Gastroesophageal sphincter (tissue), 4 donors: ENCODE data around the gene TMED8. TPM values are rescaled to one million over a fixed set of nuclear protein-coding genes. Genes with fewer than 3 reads are reported as not detected.
A peak's percentile ranks its signal among the peaks of the same experiment; 100 is the strongest.
"Not testable (repeated sequence)": the region's sequence is repeated elsewhere in the genome, so short reads cannot be mapped to it uniquely, and the experiment has no call there.

Source experiments
- ATAC-seq: fragments of 150-250 bp; one replicate; pipeline ENCODE4 v1.9.1; 2016; ENCODE audit warnings: mild to moderate bottlenecking, moderate library complexity
- H3K27ac ChIP-seq, 4 donors: fragments of 200-600 bp; sonication (generic) in 3 of 4; 1 replicate in 3 of 4; 2 replicates in 1 of 4; pipeline ENCODE4 v1.5.1; 2016 to 2019
- H3K27me3 ChIP-seq: fragments of 200-600 bp; sonication (generic); one replicate; pipeline ENCODE4 v1.5.1; 2019
- H3K36me3 ChIP-seq, 2 donors: fragments of 200-600 bp; sonication (generic); one replicate each; pipeline ENCODE4 v1.5.1; 2019; ENCODE audit warnings: control low read depth in 1 of 2
- H3K4me1 ChIP-seq, 3 donors: fragments of 200-600 bp; sonication (generic); 1 replicate in 2 of 3; 2 replicates in 1 of 3; pipeline ENCODE4 v1.5.1; 2016 to 2019; ENCODE audit warnings: control low read depth in 2 of 3
- H3K4me3 ChIP-seq, 2 donors: fragments of 200-600 bp; sonication (generic); one replicate each; pipeline ENCODE4 v1.5.1; 2019; ENCODE audit warnings: mild to moderate bottlenecking in 1 of 2, moderate library complexity in 1 of 2
- H3K9me3 ChIP-seq, 3 donors: fragments of 200-600 bp; sonication (generic); one replicate each; pipeline ENCODE4 v1.5.1; 2017 to 2019; ENCODE audit warnings: control low read depth in 2 of 3
- CTCF ChIP-seq, 4 experiments: fragments of 200-600 bp in 2 of 4; fragments of 450-650 bp in 2 of 4; sonication (generic) in 1 of 4; IDR thresholded peaks; one replicate each; pipeline ENCODE4 v1.5.1; 2017 to 2019; ENCODE audit warnings: antibody characterized with exemption in 4 of 4, mild to moderate bottlenecking in 2 of 4, moderate library complexity in 2 of 4
- EP300 ChIP-seq: sonication (generic); formaldehyde crosslinking; IDR thresholded peaks from one replicate; pipeline ENCODE4 v1.6.1; 2017; ENCODE audit warnings: antibody characterized with exemption, mild to moderate bottlenecking
- POLR2A ChIP-seq, 2 donors: fragments of 450-650 bp; IDR thresholded peaks; one replicate each; pipeline ENCODE4 v1.6.1; 2017; ENCODE audit warnings: antibody characterized with exemption in 2 of 2, mild to moderate bottlenecking in 2 of 2, moderate library complexity in 1 of 2
- POLR2AphosphoS5 ChIP-seq: sonication (generic); formaldehyde crosslinking; IDR thresholded peaks from one replicate; pipeline ENCODE4 v1.6.1; 2017; ENCODE audit warnings: antibody characterized with exemption
- WGBS, 2 donors: methylation state at CpG; one replicate each; pipeline ENCODE4 v1.1.5; 2018; ENCODE audit warnings: low coverage in 1 of 2; 5-methylcytosine and 5-hydroxymethylcytosine counted together
- total RNA-seq, 4 donors: library from RNA; depleted of rRNA; stranded (reverse); fragments of >200 nt; gene quantifications; one replicate each; pipeline ENCODE4 v1.1.0, GENCODE V29; 2016

Gene TMED8
- total RNA-seq, 4 donors from 2014 or later = 16.6 to 21.4 (median 20.7) TPM

- H3K27ac ChIP-seq = peak within 1 kb of the TSS; percentile 92 to 97 (median 96)
- peak within 1 kb of the TSS; percentile 66 to 100 for H3K4me3 ChIP-seq
- H3K27me3 ChIP-seq = no peaks in the 10 kb centered on the region
- peak; percentile 75 for ATAC-seq
- TF ChIP-seq EP300 = no peak
- TF ChIP-seq POLR2AphosphoS5 = peak; percentile 63
- peak in 3 of 4 experiments; percentile 65 to 78 (median 71) for TF ChIP-seq CTCF (IDR thresholded peaks at IDR 0.05)
- TF ChIP-seq POLR2A (IDR thresholded peaks at IDR 0.05) = peak; percentile 22 to 32
- peaks cover 0 to 51% (median 10%) of the 10 kb centered on the region in 3 donors for H3K4me1 ChIP-seq
- WGBS, 2 donors = no CpG with 5 or more reads among the region's 69 CpGs
- no peaks in the 10 kb centered on the region for H3K9me3 ChIP-seq
- H3K36me3 ChIP-seq = no peaks in the 10 kb centered on the region
Observed at GRCh38 chr14:77320238-77320935, 56.5 kb downstream of the TMED8 start, which contains the start of gene POMT2. Gene POMT2 (minus strand): TSS chr14:77320883. CDS start chr14:77320681, 202 bp downstream.

- no peak overlapping the region for H3K4me3 ChIP-seq
- no peak for ATAC-seq
- H3K9me3 ChIP-seq = no peaks in the 10 kb centered on the region
- H3K27ac ChIP-seq = no peak overlapping the region
- H3K27me3 ChIP-seq = no peaks in the 10 kb centered on the region
- TF ChIP-seq POLR2A (IDR thresholded peaks at IDR 0.05) (no peak), POLR2AphosphoS5 (no peak), EP300 (no peak), CTCF (IDR thresholded peaks at IDR 0.05) (no peak)
- peaks cover 0 to 60% (median 10%) of the 10 kb centered on the region in 3 donors for H3K4me1 ChIP-seq
- WGBS, 2 donors = 20 to 31% methylated on average over 2 to 5 of the region's 5 CpGs
- H3K36me3 ChIP-seq = no peaks in the 10 kb centered on the region
Observed at GRCh38 chr14:77319422-77319821, 57.5 kb downstream of the TMED8 start.

GRCh38 chr14:77318756-77319155 is 58.1 kb downstream of the TMED8 start:
- not testable (repeated sequence) for H3K9me3 ChIP-seq, H3K27ac ChIP-seq, H3K27me3 ChIP-seq, ATAC-seq, H3K4me3 ChIP-seq, H3K36me3 ChIP-seq
- WGBS, 2 donors = 67 to 100% methylated on average over 1 of the region's 11 CpGs
- peaks cover 0 to 67% (median 14%) of the 10 kb centered on the region in 3 donors for H3K4me1 ChIP-seq

- Histone ChIP-seq H3K27me3 (no peaks in the 10 kb centered on the region), H3K27ac (no peak overlapping the region), H3K36me3 (no peaks in the 10 kb centered on the region), H3K9me3 (no peaks in the 10 kb centered on the region), H3K4me3 (no peak overlapping the region), H3K4me1 (peaks cover 0 to 70% (median 16%) of the 10 kb centered on the region in 3 donors)
- TF ChIP-seq POLR2AphosphoS5 (no peak), EP300 (no peak), CTCF (IDR thresholded peaks at IDR 0.05) (no peak)
- no peak for ATAC-seq
- WGBS, 2 donors = 65 to 79% methylated on average over 5 of the region's 5 CpGs
Observed at GRCh38 chr14:77318006-77318553, 58.8 kb downstream of the TMED8 start.

- no peaks in the 10 kb centered on the region for H3K36me3 ChIP-seq
- peaks cover 0 to 62% (median 14%) of the 10 kb centered on the region in 3 donors for H3K4me1 ChIP-seq
- WGBS, 2 donors = 69 to 79% methylated on average over 5 of the region's 5 CpGs
- no peak for ATAC-seq
- H3K27me3 ChIP-seq = no peaks in the 10 kb centered on the region
- no peak overlapping the region for H3K27ac ChIP-seq
- no peaks in the 10 kb centered on the region for H3K9me3 ChIP-seq
- TF ChIP-seq POLR2A (IDR thresholded peaks at IDR 0.05) = no peak
- TF ChIP-seq EP300 = no peak
- no peak for TF ChIP-seq CTCF (IDR thresholded peaks at IDR 0.05)
- TF ChIP-seq POLR2AphosphoS5 = no peak
- H3K4me3 ChIP-seq = no peak overlapping the region
Observed at GRCh38 chr14:77316872-77317301, 60.0 kb downstream of the TMED8 start.
